Ishikawa (cell line): ENCODE data around the gene GSK3B.

Experiments
- CEBPB ChIP-seq: IDR thresholded peaks from 2 replicates; pipeline ENCODE4 v1.6.1; 2012
- CREB1 ChIP-seq: IDR thresholded peaks from 2 replicates; pipeline ENCODE4 v1.6.1; 2012; ENCODE audit warnings: low read depth
- EGR1 ChIP-seq: IDR thresholded peaks from 2 replicates; pipeline ENCODE4 v1.6.1; 2012
- EP300 ChIP-seq: IDR thresholded peaks from 2 replicates; pipeline ENCODE4 v1.6.1; 2012; ENCODE audit warnings: borderline replicate concordance
- FOXM1 ChIP-seq: IDR thresholded peaks from 2 replicates; pipeline ENCODE4 v1.6.1; 2012; ENCODE audit warnings: low read depth, borderline replicate concordance
- MAX ChIP-seq: IDR thresholded peaks from 2 replicates; pipeline ENCODE4 v1.6.1; 2012
- NFIC ChIP-seq: IDR thresholded peaks from 2 replicates; pipeline ENCODE4 v1.6.1; 2012
- RAD21 ChIP-seq: IDR thresholded peaks from 2 replicates; pipeline ENCODE4 v1.6.1; 2012; ENCODE audit warnings: low read depth
- REST ChIP-seq: IDR thresholded peaks from 2 replicates; pipeline ENCODE4 v1.6.1; 2012; ENCODE audit warnings: low read depth, mild to moderate bottlenecking
- TAF1 ChIP-seq: IDR thresholded peaks from 2 replicates; pipeline ENCODE4 v1.6.1; 2012; ENCODE audit warnings: low read depth, mild to moderate bottlenecking
- TCF12 ChIP-seq: IDR thresholded peaks from 2 replicates; pipeline ENCODE4 v1.6.1; 2012; ENCODE audit warnings: low read depth
- TEAD4 ChIP-seq: IDR thresholded peaks from 2 replicates; pipeline ENCODE4 v1.6.1; 2012
- USF1 ChIP-seq: IDR thresholded peaks from 2 replicates; pipeline ENCODE4 v1.6.1; 2012
- YY1 ChIP-seq: IDR thresholded peaks from 2 replicates; pipeline ENCODE4 v1.6.1; 2012; ENCODE audit warnings: low read depth
- ZBTB7A ChIP-seq: IDR thresholded peaks from 2 replicates; pipeline ENCODE4 v1.6.1; 2012; ENCODE audit warnings: low read depth

GSK3B gene

GRCh38 chr3:120089089-120089488 lies 5.2 kb downstream of the GSK3B start:
- no peak for TF ChIP-seq MAX
- TF ChIP-seq NFIC, result no peak
- no peak for TF ChIP-seq YY1
- TF ChIP-seq EGR1, result no peak
- no peak for TF ChIP-seq USF1
- no peak for TF ChIP-seq ZBTB7A
- TF ChIP-seq CEBPB, result no peak
- TF ChIP-seq CREB1, result no peak
- TF ChIP-seq FOXM1, result no peak
- no peak for TF ChIP-seq TAF1
- TF ChIP-seq RAD21, result no peak
- no peak for TF ChIP-seq TEAD4
- TF ChIP-seq REST, result no peak
- TF ChIP-seq TCF12, result no peak
- no peak for TF ChIP-seq EP300

- TF ChIP-seq MAX (no peak), USF1 (no peak), EGR1 (no peak), EP300 (no peak), ZBTB7A (no peak), YY1 (no peak), TEAD4 (no peak), CEBPB (no peak), FOXM1 (no peak)
Observed at GRCh38 chr3:120088622-120089021, 5.6 kb downstream of the GSK3B start.

GRCh38 chr3:120081719-120082118 lies 12.5 kb downstream of the GSK3B start:
- TF ChIP-seq RAD21 (no peak), CEBPB (no peak), EP300 (no peak), REST (no peak), TCF12 (no peak), TAF1 (no peak), ZBTB7A (no peak), EGR1 (no peak), YY1 (no peak), FOXM1 (no peak), TEAD4 (no peak), CREB1 (no peak), NFIC (no peak), MAX (no peak), USF1 (no peak)

- no peak for TF ChIP-seq ZBTB7A
Observed at GRCh38 chr3:120080836-120081235, 13.4 kb downstream of the GSK3B start.

GRCh38 chr3:120077731-120078130 lies 16.5 kb downstream of the GSK3B start:
- TF ChIP-seq RAD21 (no peak), CEBPB (no peak), YY1 (no peak), USF1 (no peak), TEAD4 (no peak), TAF1 (no peak), CREB1 (no peak), FOXM1 (no peak), NFIC (no peak), EP300 (no peak), TCF12 (no peak), EGR1 (no peak), MAX (no peak), REST (no peak), ZBTB7A (no peak)
